Loucy (cell line): ENCODE results near the gene SLC43A3.

Experiments used
- EZH2phosphoT487 ChIP-seq: fragments of 200-600 bp; IDR thresholded peaks from 2 replicates; pipeline ENCODE4 v1.6.1; 2018; ENCODE audit warnings: antibody characterized with exemption, mild to moderate bottlenecking, moderate library complexity, borderline replicate concordance
- TF ChIP-seq, protein P1 (sequence below): fragments of 200-600 bp; sonication (generic); conservative IDR thresholded peaks from 2 replicates; pipeline ENCODE4 v1.5.1; 2014; ENCODE audit warnings: mild to moderate bottlenecking, antibody characterized with exemption, low read length

DNA sequence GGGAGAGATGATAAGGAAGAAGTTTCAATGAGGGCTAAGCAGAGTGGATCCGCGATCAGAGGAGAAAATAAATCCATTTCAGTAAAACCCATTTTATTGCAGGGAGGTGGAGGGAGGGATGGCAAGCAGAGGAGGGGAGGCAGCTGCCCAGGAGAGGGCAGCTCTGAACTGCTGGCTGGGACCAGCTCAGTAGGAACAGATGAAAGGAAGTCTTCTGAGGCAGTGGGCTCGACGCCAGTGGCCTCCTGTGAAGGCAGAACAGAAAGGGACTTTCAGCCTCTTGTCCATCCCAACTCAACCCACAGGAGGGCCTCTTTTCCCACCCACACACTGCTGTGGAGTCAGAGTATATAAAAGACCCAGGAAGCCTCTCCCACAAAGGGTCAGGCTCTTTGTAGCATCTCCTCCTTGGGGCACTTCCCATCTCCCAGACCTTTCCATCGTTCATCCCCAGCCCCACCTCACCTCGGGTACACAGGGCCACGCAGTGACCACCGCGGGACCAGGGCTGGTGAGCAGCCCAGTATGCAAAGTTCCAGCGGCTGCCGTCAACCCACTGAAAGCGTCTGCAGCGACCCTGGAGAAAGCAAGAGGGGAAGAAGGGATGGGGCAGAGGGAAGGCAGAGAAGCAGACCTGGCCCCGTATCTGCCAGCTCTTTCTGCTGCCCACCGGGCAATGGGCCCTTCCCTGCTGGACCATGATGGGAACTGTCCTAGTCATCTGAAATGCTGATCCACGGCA is 39.5 kb downstream of the SLC43A3 start:
- TF ChIP-seq, protein P1, sequence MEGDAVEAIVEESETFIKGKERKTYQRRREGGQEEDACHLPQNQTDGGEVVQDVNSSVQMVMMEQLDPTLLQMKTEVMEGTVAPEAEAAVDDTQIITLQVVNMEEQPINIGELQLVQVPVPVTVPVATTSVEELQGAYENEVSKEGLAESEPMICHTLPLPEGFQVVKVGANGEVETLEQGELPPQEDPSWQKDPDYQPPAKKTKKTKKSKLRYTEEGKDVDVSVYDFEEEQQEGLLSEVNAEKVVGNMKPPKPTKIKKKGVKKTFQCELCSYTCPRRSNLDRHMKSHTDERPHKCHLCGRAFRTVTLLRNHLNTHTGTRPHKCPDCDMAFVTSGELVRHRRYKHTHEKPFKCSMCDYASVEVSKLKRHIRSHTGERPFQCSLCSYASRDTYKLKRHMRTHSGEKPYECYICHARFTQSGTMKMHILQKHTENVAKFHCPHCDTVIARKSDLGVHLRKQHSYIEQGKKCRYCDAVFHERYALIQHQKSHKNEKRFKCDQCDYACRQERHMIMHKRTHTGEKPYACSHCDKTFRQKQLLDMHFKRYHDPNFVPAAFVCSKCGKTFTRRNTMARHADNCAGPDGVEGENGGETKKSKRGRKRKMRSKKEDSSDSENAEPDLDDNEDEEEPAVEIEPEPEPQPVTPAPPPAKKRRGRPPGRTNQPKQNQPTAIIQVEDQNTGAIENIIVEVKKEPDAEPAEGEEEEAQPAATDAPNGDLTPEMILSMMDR, result peak; percentile 38
- no peak for TF ChIP-seq EZH2phosphoT487
